ENCODE results near the gene FYN.

DNA sequence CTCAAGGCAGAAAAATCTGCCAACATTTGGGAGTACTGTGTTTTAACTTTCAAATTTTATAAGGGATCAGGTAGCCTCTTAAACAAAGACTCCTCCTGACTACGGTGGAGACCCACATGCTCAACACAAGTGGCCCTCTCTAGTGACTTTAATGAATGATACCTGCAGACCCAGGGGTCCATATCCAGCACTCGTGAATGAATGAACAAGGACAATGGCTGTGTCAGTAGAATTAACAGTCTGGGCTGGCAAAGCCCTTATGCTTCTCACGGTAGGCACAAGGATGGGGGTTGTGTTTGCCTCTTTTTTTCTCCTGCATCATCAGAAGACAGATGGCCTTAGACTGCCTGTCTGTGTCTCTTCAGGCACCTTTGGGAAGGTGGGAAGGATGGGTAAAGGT lies 154.9 kb downstream of the FYN start:
- TF ChIP-seq, protein P1, sequence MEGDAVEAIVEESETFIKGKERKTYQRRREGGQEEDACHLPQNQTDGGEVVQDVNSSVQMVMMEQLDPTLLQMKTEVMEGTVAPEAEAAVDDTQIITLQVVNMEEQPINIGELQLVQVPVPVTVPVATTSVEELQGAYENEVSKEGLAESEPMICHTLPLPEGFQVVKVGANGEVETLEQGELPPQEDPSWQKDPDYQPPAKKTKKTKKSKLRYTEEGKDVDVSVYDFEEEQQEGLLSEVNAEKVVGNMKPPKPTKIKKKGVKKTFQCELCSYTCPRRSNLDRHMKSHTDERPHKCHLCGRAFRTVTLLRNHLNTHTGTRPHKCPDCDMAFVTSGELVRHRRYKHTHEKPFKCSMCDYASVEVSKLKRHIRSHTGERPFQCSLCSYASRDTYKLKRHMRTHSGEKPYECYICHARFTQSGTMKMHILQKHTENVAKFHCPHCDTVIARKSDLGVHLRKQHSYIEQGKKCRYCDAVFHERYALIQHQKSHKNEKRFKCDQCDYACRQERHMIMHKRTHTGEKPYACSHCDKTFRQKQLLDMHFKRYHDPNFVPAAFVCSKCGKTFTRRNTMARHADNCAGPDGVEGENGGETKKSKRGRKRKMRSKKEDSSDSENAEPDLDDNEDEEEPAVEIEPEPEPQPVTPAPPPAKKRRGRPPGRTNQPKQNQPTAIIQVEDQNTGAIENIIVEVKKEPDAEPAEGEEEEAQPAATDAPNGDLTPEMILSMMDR (IDR thresholded peaks at IDR 0.05) = no peak
- TF ChIP-seq POLR2A (IDR thresholded peaks at IDR 0.05) = no peak
